ENCODE results near the gene ZFP36L1.

GRCh38 chr14:68842298-68842697, 49.4 kb upstream of the ZFP36L1 start:
- TF ChIP-seq CTCF (IDR thresholded peaks at IDR 0.05) (no peak), ZFX (IDR thresholded peaks at IDR 0.05; ENCODE audit: borderline replicate concordance) (no peak)
